Loucy (cell line): ENCODE data around the gene DLGAP3.

ENCODE experiments used
- CTCF ChIP-seq: fragments of 200-600 bp; sonication (generic); conservative IDR thresholded peaks from 2 replicates; pipeline ENCODE4 v1.5.1; 2014; ENCODE audit warnings: mild to moderate bottlenecking, antibody characterized with exemption, low read length
- EZH2phosphoT487 ChIP-seq: fragments of 200-600 bp; IDR thresholded peaks from 2 replicates; pipeline ENCODE4 v1.6.1; 2018; ENCODE audit warnings: antibody characterized with exemption, mild to moderate bottlenecking, moderate library complexity, borderline replicate concordance

- TF ChIP-seq CTCF (no peak), EZH2phosphoT487 (no peak)
Observed at GRCh38 chr1:34965597-34965996, 36.1 kb upstream of the DLGAP3 start.
